ENCODE data around the gene SPOCD1.
"Not testable (repeated sequence)": the region's sequence is repeated elsewhere in the genome, so short reads cannot be mapped to it uniquely, and the experiment has no call there.

SPOCD1 gene

DNA sequence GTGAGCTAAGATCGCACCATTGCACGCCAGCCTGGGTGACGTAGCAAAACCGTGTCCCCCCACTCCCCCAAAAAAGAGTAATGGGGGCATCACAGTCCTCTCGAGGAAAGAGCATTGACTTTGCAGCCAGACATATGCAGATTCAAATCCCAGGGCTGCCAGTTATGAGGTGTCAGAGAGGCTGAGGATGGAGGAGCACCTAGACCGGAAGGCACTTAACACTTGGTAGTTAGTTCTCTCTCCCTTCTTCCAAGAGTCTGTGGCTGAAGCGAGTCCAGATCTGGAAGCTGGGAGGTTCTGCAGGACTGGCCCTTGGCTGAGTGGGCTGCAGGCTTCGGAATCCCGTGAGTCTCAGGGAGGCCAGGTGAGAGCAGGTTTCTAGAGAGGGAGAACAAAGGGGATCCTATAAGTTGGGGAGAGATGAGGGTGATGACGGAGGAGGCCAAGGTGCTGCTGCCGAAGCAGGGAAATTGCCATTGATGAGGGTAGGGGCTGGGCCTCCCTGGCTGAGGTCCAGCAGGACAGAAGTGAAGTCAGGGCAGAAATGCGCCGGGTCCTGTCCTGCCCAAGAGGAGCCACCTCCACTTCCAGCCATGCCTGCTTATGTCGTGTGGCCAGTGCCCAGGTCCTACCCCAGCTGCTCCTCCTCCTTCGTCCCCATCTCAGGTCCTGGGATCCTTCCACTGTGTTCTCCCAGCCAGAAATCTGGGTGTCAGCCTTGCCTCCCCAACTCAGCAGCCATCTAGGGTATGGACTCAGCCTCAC is 13.3 kb upstream of the SPOCD1 start:
- DNase-seq: no peak

DNA sequence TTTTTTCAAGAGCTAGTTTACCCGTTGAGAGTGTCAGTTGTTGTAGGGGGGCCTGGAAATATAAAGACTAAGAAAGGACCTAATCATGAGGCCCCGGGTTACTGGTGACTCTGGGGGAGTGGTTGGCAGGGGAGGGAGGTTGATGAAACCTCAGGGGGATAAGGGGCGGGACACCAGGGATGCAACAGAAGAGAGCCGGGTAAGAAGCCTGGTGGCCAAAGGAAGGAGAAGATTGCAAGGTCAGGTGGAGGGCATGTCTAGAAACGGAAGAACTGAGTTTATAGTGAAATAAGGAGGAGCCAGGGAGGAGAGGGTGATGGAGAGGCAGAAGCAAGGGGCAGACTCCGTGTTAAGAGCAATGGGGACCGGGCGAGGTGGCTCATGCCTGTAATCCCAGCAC is 12.5 kb upstream of the SPOCD1 start:
- DNase-seq: no peak

DNA sequence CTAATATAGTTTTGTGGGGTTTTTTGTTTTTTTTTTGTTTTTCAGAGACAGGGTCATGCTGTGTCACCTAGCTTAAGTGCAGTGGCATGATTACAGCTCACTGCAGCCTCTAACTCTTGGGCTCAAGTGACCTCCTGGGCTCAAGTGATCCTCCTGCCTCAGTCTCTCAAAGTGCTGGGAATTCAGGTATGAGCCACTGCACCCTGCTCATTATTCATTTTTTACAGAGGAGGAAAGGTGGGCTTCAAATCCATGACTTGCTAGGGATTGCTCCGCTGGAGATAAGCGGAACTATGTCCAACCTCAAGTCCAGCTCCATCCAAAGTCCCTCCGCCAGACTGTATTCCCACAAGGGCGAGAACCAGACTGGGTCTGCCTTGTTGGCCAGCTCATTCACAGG is 8.0 kb upstream of the SPOCD1 start:
- DNase-seq: no peak

DNA sequence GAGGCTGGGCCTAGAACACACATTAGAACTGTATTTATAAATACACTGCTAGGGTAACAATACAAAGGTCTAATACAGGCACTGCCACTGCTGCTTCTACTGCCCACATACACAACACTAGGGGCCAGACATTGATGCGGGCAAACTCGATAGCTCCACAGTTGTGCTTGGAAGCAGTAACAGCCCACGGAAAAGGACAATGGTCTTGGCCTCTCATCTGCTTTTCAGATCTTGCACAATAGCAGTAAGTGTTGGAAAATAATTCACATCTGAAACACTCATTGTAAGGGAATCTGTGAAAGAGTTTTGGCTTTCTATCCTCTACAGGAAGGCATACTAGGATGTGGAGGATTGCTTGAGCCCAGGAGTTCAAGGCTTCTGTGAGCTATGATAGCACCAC is 6.9 kb upstream of the SPOCD1 start:
- DNase-seq: no peak

DNA sequence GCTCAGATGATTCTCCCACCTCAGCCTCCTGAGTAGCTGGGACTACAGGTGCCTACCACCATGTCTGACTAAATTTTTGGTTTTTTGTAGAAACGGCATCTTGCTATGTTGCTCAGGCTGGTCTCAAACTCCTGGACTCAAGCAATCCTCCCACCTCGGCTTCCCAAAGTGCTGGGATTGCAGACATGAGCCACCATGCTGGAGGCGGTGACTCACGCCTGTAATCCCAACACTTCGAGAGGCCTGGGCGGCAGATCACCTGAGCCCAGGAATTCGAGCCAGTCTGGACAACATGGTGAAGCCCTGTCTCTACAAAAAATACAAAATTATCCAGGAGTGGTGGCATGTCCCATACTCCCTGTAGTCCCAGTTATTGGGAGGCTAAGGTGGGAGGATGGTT is 4.4 kb upstream of the SPOCD1 start:
- DNase-seq: not testable (repeated sequence)

DNA sequence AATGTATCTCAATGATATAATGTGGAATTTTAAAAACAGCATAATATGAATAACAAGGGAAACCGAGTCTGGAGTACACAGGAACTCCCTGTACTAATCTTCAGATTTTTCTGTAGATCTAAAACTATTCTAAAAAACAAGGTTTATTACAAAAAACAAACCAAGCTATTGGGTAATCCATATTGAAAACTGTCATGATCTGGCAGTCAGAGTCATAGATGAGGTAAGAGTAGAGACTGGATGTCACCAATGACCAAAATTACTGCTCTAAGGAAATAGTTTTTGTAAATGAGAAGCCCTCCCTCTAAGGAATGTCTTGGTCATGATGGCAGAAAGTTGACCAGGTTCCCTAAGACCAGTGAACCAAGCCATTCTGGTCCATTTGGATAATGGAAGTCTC is 2.4 kb upstream of the SPOCD1 start:
- DNase-seq: no peak

DNA sequence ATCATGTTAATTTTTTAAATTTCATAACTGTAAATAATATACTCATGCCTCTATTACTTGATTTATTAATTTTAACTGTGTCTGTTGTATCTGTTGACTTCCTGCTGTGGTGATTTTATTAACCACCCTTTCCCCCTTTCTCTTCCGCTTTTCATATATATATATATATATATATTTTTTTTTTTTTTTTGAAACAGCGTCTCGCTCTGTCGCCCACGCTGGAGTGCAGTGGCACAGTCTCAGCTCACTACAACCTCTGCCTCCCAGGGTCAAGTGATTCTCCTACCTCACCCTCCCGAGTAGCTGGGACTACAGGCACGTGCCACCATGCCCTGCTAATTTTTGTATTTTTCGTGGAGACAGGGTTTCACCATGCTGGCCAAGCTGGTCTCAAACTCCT is 1.1 kb upstream of the SPOCD1 start:
- DNase-seq: not testable (repeated sequence)

DNA sequence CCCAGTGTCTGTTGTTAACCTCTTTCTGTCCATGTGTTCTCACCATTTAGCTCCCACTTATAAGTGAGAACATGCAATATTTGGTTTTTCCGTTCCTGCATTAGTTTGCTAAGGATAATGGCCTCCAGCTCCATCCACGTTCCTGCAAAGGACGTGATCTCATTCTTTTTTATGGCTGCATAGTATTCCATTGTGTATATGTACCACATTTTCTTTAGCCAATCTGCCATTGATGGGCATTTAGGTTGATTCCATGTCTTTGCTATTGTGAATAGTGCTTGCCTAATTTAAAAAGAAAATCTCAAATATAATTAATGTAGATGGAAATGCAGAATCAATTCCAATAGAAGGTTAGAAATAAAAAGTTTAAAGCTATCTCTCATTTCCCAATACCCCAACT is 679 bp upstream of the SPOCD1 start:
- DNase-seq: not testable (repeated sequence)

DNA sequence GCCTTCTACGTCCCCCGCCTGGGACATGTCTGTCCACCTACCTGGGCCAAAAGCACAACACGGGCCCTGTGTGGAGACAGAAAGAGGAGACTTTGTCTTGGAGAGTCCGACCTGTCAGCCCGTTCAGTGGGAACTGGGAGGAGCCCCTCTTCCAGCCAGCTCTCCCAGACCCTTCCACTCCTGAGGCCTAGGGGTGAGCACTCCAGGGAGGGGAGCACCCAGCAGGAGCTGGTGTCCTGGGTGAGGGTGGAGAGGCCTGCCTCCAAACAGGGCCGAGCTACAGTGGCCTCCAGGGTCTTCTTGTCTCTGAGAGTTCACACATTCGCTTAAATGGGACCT is 546 bp downstream of the SPOCD1 start:
- no peak for DNase-seq

DNA sequence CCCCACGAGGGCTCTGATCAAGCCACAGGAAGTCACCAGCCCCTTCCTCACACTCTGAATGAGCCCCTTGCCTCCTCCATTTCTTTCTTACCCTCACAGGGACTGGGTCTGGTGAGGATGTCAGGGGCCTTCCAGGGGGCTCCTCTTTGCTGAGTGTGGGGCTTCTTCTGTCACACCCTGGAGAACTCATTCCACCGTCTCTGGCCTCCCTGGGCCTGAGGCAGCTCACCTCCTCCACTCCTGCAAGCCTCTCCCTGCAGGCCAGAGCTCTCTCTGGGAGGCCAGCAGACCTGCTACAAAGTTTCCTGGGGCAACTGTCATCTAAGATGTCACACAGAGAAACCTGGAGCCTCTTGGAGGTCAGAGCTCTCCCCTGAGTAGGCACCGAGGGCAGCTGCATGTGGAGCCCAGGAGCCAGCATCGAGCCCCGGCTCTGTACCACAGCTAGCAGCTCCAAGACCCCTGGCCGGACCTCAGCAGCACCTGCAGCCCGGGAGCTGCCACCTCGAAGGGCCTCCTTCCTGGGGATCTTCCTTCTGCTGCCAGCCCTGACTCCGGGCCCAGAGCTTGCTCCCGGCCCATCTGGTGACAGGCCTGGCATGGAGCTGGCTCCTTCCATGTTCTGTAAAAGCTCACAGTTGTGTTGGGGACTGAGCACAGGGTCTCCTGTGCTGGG is 1.1 kb downstream of the SPOCD1 start:
- DNase-seq: no peak

DNA sequence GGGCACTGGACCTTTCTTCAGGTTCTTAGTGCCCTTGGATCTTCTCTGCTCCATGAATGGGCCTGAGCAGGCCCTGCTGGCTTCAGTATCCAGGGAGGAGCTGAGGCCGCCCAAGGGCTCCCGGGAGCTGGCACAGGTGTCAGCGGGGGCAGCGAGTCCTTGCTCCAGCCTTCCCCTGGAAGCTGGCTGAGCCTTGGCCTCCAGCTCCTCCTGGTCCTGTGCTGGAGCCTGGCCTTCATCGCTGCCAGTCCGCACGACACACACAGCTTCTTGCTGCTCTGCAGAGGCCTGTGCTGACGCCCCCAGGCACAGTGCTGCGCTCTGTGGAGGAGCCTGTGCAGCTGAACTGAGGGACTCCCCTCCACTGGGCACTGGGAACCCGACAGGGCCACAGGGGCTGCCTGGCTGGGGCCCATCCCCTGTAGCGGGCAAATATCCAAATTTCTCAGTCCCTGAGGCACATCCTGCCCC is 1.7 kb downstream of the SPOCD1 start:
- DNase-seq: no peak

DNA sequence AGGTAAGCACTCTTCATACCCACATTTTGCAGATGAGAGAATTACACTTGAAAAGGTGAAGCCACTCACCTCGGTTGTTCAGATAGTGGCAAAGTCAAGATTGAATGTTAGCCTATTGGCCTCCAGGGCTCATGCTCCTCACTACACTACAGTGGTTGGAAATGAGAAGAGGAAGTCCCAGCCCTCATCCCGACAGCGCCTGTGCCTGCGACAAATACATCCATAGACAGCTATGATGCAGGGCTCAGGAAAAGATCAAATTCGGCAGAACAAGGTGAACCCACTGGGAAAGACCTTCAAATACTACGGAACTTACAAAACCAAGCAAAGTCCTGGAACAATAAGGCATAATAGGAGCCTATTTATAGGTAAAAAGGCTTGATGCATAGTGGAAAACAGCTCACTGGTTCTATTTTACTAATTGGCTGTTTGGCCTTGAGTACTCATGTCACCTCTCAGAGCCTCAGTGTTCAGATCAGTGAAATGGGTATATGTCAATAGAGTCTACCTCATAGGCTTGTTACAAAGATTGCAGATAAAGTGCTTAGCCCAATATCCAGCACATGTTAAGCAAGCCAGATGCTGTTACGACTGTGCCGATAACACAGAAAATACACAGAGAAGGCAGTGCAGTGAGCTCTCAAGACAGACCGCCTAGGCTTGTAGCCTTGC is 3.5 kb downstream of the SPOCD1 start:
- DNase-seq: no peak

DNA sequence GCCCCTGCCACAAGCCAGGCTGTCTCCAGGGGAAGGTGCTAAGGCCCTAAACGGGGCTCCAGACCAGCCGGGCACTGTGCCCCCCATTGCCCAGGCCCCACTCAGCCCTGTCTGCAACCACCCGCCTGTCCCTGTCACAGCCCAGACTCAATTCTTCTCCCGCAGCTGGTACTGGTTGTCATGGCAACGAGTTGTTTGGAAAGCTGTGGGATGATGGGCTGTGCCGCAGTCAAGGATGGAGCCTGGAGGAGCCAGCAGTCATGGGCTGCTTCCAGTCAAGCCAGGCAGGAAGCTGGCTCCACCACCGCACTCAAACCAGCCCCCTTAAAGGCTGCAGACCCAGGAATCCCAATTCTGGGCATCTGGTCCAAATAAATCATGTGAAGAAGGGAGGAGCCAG is 4.2 kb downstream of the SPOCD1 start:
- no peak for DNase-seq

DNA sequence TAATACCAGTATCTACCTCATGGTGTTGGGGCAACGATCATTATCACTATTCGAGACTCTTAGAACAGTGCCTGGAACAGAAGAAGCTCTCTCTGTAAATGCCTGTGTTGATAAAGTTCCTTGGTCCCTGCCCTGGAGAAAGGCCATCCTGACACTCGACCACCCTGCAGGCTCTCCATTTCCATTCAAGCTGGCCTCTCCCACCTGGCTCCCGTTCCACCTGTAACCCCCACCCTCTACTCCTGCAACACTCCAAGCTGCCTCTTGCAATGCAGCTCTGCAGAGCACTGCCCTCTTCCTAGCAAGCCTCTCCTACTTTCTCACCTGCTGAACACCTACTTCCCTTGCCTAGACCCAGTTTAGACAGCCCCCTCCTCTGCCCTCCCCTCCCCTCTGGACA is 6.1 kb downstream of the SPOCD1 start:
- no peak for DNase-seq

DNA sequence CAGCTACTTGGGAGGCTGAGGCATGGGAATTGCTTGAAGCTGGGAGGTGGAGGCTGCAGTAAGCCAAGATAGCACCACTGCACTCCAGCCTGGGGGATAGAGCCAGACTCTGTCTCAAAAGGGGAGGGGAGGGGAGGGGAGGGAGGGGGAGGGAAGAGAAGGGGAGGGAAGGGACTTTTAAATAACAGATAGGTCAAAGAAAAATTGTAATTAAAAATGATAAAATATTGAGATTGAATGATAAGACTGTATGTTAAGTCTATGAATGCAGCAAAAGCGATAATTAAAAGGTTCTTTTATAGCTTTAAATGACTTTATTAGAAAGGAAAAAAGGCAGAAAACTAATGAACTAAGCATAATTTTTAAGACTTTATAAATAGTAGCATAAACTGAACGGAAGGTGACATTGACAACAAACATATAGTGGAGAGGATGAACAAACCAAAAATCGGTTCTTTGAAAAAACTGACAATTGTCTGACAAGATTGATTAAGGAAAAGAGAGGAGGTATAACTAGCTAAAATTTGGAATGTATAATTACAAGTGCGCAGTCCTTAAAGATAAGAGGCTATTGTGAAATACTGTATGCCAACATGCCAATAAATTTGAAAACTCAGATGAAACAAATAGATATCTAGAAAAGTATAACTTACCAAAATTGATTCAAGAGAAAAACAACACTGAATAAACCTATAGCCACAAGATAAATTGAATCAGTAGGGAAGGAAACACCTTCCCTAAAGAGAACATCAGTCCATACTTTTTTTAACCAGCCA is 8.4 kb downstream of the SPOCD1 start:
- no peak for DNase-seq

DNA sequence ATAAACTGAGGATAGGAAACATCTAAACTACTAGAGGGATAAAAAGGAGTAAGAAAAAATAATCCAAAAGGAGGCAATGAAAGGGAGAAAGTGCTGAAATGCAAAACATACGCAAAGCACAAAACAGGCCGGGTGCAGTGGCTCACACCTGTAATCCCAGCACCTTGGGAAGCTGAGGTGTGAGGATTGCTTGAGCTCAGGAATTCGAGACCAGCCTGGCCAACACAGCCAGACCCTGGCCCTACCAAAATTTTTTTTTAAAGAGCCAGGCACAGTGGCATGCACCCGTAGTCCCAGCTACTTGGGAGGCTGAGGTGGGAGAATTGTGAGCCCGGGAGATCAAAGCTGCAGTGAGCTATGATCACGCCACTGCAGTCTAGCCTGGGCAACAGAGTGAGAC is 10.5 kb downstream of the SPOCD1 start:
- DNase-seq: no peak

DNA sequence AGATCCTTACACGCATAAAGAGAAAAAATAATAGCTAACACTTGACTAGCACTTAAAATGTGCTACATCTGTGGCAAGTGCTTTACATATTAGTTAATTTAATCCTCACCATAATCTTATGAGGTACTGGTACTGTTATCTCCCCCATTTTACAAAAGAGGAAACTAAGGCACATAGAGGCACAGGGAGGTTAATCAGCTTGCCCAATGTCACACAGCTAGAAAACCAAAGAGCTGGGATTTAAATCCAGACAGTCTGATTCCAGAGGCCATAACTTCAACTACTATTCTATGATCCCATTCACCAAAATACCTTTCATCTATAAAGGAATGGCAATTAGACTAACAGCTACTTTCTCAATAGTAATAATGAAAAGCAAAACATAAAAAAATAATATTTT is 11.7 kb downstream of the SPOCD1 start:
- DNase-seq: no peak

DNA sequence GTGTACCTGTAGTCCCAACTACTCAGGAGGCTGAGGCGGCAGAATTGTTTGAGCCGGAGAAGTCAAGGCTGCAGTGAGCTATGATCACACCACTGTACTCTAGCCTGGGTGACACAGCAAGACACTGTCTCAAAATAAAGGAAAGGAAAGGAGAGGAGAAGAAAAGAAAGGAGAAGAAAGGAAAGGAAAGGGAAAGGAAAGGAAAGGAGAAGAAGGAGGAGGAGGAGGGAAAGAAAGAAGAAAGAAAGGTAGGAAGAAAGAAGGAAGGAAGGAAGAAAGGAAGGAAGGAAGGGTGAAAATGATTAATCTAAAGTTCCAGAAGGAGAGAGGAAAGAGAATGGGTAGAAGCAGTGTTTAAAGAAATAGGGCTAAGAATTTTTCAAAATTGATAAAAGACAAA is 12.2 kb downstream of the SPOCD1 start:
- no peak for DNase-seq

DNA sequence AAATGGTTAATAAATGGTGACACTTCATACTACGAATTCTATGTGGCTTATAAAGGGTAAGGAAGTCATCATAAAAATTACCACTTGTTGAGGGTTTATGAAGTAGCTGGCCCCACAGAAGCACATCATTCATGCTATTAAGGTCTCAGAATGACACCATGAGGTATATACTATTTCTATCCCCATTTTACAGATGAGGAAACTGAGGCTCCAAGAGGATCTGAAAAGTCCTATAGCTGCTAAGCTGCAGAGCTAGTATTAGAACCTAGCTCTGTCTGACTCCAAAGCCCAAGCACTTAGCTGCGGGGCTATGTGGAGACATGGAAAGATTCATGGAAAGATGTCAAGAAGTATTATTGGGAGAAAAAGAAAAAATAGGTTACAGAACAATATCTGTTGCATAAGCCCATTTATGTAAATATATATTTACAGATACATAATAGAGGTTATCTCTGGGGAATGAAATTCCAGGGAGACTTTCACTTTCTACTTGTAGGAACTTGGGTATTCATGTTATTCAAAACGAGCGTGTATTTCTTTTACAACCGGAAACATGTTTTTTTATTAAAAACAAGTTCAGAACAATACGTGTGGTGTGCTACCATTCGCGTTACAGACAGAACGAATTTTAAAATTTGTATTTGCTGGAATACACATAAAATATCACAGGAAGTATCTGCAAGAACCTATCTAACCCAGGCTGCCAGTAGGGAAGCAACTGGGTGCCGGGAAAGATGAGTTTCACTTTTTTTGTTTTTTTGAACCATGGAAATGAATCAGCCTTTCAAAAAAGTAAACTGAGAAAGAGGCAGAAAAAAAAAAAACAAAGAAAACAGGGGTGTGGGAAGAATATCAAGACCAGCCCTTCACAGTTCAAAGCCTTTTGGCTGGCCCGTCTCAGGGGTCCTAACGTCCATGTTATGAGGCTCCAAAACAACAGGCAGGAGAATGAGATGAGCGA is 13.4 kb downstream of the SPOCD1 start:
- no peak for DNase-seq

DNA sequence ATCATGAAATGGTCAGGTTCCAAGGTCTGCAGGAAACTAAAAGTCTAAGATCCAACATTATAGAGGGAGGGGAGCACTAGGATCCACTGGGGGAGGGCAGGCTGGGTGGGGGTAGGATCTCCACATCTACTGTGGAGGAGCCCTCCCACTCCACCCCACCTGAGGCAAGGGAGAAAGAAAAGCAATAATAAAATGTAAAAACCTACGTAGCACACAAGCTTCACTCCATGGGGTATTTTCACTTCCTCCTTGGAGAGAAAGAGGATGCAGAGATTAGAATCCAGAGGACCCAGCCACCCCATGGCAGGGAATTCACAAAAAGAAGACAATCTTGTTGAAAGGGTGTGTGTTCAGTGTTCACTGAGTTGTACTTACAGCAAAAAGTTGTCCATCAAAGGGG is 14.4 kb downstream of the SPOCD1 start:
- DNase-seq: no peak

DNA sequence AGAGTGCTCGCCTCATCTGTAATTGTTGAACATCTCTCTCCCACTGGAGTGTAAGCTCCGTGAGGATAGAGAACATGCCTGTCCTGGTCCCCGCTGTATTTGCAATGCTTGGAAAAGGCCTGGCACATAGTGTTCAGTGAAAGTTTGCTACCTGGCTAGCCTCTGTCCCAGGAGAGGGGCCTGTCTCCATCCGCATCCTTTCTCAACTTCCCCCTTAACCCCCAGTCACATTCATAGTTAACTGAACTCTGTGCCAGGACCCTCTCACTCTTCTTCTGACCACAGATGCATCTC is 15.2 kb downstream of the SPOCD1 start:
- DNase-seq: no peak

DNA sequence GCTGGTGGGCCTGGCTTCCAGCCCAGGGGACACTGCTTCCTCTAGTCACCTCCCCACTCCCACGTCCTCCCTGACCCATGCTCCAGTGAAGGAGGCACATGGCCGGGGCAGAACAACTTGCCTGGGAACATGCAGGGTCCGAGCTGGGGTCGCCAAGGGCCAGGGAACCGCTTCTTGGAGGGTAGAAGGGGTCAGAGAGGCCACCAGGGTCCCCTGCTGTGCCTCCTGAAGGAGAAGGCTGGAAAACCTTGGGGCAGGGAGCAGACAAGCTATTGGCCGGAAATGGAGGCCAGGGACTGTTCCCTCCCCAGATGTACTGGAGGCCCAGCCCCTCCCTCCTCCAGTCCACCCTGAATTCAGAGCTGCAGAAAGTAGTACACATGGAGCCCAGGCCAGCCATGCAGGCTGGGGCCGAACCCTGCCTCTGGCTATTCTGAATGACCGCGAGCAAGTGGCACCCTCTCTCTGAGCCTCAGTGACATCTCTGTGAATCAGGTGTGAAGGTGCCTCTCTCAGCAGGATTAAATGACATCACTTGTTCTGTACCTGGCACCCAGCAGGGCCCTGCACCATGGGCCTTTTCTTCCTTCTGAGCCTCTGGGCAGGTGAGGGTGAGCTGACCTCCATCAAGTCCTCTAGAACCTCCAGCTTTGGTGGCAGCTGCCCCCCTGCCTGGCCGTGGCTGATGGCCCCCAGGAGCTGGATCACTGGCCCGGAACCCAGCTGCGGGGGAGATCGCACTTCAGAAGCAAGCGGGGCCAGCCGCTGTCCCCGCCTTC is 15.7 kb downstream of the SPOCD1 start:
- no peak for DNase-seq

Data from activated CD4-positive, alpha-beta T cell treated with anti-CD3 and anti-CD28 coated beads for 48 hours (primary cell).